ENCODE results near the gene F5.

F5 gene

GRCh38 chr1:169468982-169469381 lies 117.3 kb downstream of the F5 start:
- H3K27me3 ChIP-seq (replicated peaks; ENCODE audit: control insufficient read depth, insufficient read depth, low read length, poor library complexity, severe bottlenecking) = no peaks in the 10 kb centered on the region
- no peaks in the 10 kb centered on the region for H3K36me3 ChIP-seq (ENCODE audit: control insufficient read depth, insufficient read depth, low read length)
- no peak overlapping the region for H3K4me3 ChIP-seq (ENCODE audit: insufficient read depth, low read depth, low read length, poor library complexity, severe bottlenecking)
- H3K9me3 ChIP-seq (ENCODE audit: control insufficient read depth, low read length) = no peaks in the 10 kb centered on the region
- no peak overlapping the region for H3K27ac ChIP-seq (ENCODE audit: insufficient read depth, low read length, poor library complexity, severe bottlenecking)
- no peak for DNase-seq
- H3K4me1 ChIP-seq (ENCODE audit: control insufficient read depth, insufficient read depth, low read length, poor library complexity, severe bottlenecking) = no peaks in the 10 kb centered on the region

- no peaks in the 10 kb centered on the region for H3K36me3 ChIP-seq (ENCODE audit: control insufficient read depth, insufficient read depth, low read length)
Observed at GRCh38 chr1:169466259-169467230, 119.7 kb downstream of the F5 start.

GRCh38 chr1:169465281-169465680 lies 121.0 kb downstream of the F5 start:
- Histone ChIP-seq H3K36me3 (ENCODE audit: control insufficient read depth, insufficient read depth, low read length) (no peaks in the 10 kb centered on the region), H3K27me3 (replicated peaks; ENCODE audit: control insufficient read depth, insufficient read depth, low read length, poor library complexity, severe bottlenecking) (no peaks in the 10 kb centered on the region), H3K4me3 (ENCODE audit: insufficient read depth, low read depth, low read length, poor library complexity, severe bottlenecking) (no peak overlapping the region), H3K27ac (ENCODE audit: insufficient read depth, low read length, poor library complexity, severe bottlenecking) (no peak overlapping the region), H3K9me3 (ENCODE audit: control insufficient read depth, low read length) (no peaks in the 10 kb centered on the region), H3K4me1 (ENCODE audit: control insufficient read depth, insufficient read depth, low read length, poor library complexity, severe bottlenecking) (peaks cover 4% of the 10 kb centered on the region)
- DNase-seq = no peak

More at GRCh38 chr1:169466259-169467230, 119.7 kb downstream of the F5 start:
- H3K27ac ChIP-seq (ENCODE audit: insufficient read depth, low read length, poor library complexity, severe bottlenecking) = no peak overlapping the region
- DNase-seq = no peak
- no peaks in the 10 kb centered on the region for H3K9me3 ChIP-seq (ENCODE audit: control insufficient read depth, low read length)
- H3K27me3 ChIP-seq (replicated peaks; ENCODE audit: control insufficient read depth, insufficient read depth, low read length, poor library complexity, severe bottlenecking) = no peaks in the 10 kb centered on the region
- no peak overlapping the region for H3K4me3 ChIP-seq (ENCODE audit: insufficient read depth, low read depth, low read length, poor library complexity, severe bottlenecking)
- H3K4me1 ChIP-seq (ENCODE audit: control insufficient read depth, insufficient read depth, low read length, poor library complexity, severe bottlenecking) = no peaks in the 10 kb centered on the region

All from effector memory CD4-positive, alpha-beta T cell (primary cell).